Hematopoietic multipotent progenitor cell (in vitro differentiated cells): ENCODE data around the gene IMMP1L. TPM values are rescaled to one million over a fixed set of nuclear protein-coding genes. Genes with fewer than 3 reads are reported as not detected.

Experiments used
- DNase-seq, 3 donors: peaks; one replicate each; pipeline ENCODE4 v3.0.0-alpha.2; 2011 to 2015; ENCODE audit warnings: low read depth in 2 of 3, low spot score in 2 of 3
- total RNA-seq: library from RNA; depleted of rRNA; stranded (reverse); fragments of >200 nt; gene quantifications from one replicate; pipeline ENCODE4 v1.2.3, GENCODE V29; 2012

IMMP1L gene
- total RNA-seq, 1 donor = 5.9 TPM

GRCh38 chr11:31404614-31405013 lies 104.8 kb downstream of the IMMP1L start:
- DNase-seq = no peak

- DNase-seq = peak in 2 of 3 donors; percentile 5 to 45
Observed at GRCh38 chr11:31397239-31397834, 112.1 kb downstream of the IMMP1L start.

- DNase-seq = no peak
Observed at GRCh38 chr11:31387379-31387778, 122.0 kb downstream of the IMMP1L start.

GRCh38 chr11:31383116-31383515 lies 126.3 kb downstream of the IMMP1L start:
- no peak for DNase-seq

Other genes starting within 250 kb of the IMMP1L start
- gene DCDC1, start 139.9 kb downstream of the IMMP1L start, total RNA-seq = not detected
- gene DNAJC24, start 139.8 kb downstream of the IMMP1L start, total RNA-seq = 4.3 TPM
- gene ELP4, start 145 bp upstream of the IMMP1L start, total RNA-seq = 19.9 TPM